Transverse colon (tissue), 4 donors: Measurements from ENCODE around the gene LMO2. TPM values are rescaled to one million over a fixed set of nuclear protein-coding genes. Genes with fewer than 3 reads are reported as not detected.
A peak's percentile ranks its signal among the peaks of the same experiment; 100 is the strongest.

Experiments used
- DNase-seq: peaks from one replicate; pipeline ENCODE4 v3.0.0-alpha.2; 2019
- H3K27ac ChIP-seq, 4 donors: fragments of 200-600 bp; sonication (generic); 2 replicates each; pipeline ENCODE4 v1.5.1; 2016 to 2018; ENCODE audit warnings: inconsistent platforms in 4 of 4
- H3K27me3 ChIP-seq: fragments of 200-600 bp; sonication (generic); 2 replicates; pipeline ENCODE4 v1.5.1; 2017; ENCODE audit warnings: inconsistent platforms
- H3K36me3 ChIP-seq, 4 donors: fragments of 200-600 bp; sonication (generic); 2 replicates each; pipeline ENCODE4 v1.5.1; 2017 to 2019; ENCODE audit warnings: inconsistent platforms in 4 of 4
- H3K4me1 ChIP-seq, 4 donors: fragments of 200-600 bp; sonication (generic); 2 replicates each; pipeline ENCODE4 v1.5.1; 2017 to 2020; ENCODE audit warnings: inconsistent platforms in 4 of 4
- H3K4me3 ChIP-seq, 4 donors: fragments of 200-600 bp; sonication (generic); 1 replicate in 1 of 4; 2 replicates in 3 of 4; pipeline versions ENCODE4 v1.5.1 to v1.6.1; 2017 to 2019; ENCODE audit warnings: inconsistent platforms in 4 of 4
- H3K9me3 ChIP-seq, 2 donors: fragments of 200-600 bp; sonication (generic); 2 replicates each; pipeline ENCODE4 v1.5.1; 2017 to 2019; ENCODE audit warnings: inconsistent platforms in 2 of 2
- CTCF ChIP-seq, 5 experiments: fragments of 200-600 bp in 3 of 5; fragments of 450-650 bp in 2 of 5; sonication (generic) in 3 of 5; IDR thresholded peaks; 1 replicate in 2 of 5; 2 replicates in 3 of 5; pipeline ENCODE4 v1.5.1; 2016 to 2017; ENCODE audit warnings: antibody characterized with exemption in 5 of 5, inconsistent platforms in 3 of 5, mild to moderate bottlenecking in 2 of 5, moderate library complexity in 1 of 5
- EP300 ChIP-seq: sonication (generic); formaldehyde crosslinking; IDR thresholded peaks from one replicate; pipeline ENCODE4 v1.6.1; 2017; ENCODE audit warnings: antibody characterized with exemption, low read depth
- POLR2A ChIP-seq: fragments of 450-650 bp; IDR thresholded peaks from one replicate; pipeline ENCODE4 v1.6.1; 2016; ENCODE audit warnings: antibody characterized with exemption, mild to moderate bottlenecking, moderate library complexity
- POLR2AphosphoS5 ChIP-seq, 3 donors: sonication (generic); formaldehyde crosslinking; IDR thresholded peaks; one replicate each; pipeline ENCODE4 v1.6.1; 2016; ENCODE audit warnings: antibody characterized with exemption in 3 of 3
- WGBS, 2 donors: methylation state at CpG; one replicate each; pipeline ENCODE4 v1.1.5; 2018; ENCODE audit warnings: low coverage in 1 of 2; 5-methylcytosine and 5-hydroxymethylcytosine counted together
- in situ Hi-C, 4 donors: fragments of 200-750 bp; cut with MboI; loops; one replicate each; pipeline versions ENCODE4 v1.15.0 to v1.15.1; 2017; ENCODE audit warnings: low sequenced_read_pairs in 3 of 4, low pct_ligation_motif_present in 1 of 4, low pct_unique_long_range_greater_than_20kb in 1 of 4
- intact Hi-C: fragments of 100-400 bp; cut with DNase I; formaldehyde crosslinking; loops from one replicate; pipeline ENCODE4 v1.15.1; 2023; ENCODE audit warnings: low total_unique reads
- total RNA-seq, 4 donors: library from RNA; depleted of rRNA; stranded (reverse); fragments of >200 nt; gene quantifications; one replicate each; pipeline ENCODE4 v1.1.0, GENCODE V29; 2016

The LMO2 gene
- total RNA-seq, 4 donors from 2014 or later, result 1.4 to 18.0 (median 4.0) TPM

DNA sequence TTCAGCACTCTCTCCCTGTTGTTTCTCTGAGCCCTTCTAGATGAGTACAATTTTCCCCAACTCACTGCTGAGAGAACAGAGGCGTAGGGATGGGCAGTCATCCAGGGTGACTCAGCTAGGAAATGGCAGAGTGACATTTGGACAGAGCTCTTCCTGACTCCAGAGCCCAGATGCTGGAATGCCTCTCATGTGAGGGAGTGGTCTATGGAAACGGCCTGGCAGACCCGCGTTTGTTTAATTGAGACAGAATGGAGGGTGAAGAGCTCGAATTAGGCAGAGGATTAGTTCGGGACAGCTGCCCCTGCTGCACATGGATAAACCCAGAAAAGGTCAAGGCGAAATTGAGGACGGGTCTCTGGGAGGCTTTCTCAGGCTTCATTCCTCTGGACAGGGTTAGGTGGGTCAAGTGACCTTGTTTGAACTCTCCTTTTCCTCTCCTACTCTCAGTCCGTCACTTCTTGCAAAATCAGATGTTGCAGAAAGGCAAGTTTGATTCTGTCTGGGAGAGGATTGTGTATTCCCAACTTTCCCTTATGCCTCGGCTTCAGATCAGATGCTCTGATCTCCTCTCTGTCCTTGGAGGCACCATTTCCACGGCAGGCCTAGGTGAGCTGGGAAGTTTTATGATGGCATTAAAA, 7.6 kb upstream of the LMO2 start:
- intact Hi-C loops (no loop called here), in situ Hi-C loops (no loop called here)
- Histone ChIP-seq H3K4me1 (peaks cover 0 to 8% (median 0%) of the 10 kb centered on the region in 4 donors), H3K36me3 (no peaks in the 10 kb centered on the region), H3K27ac (peak overlapping the region; percentile 6 to 23 (median 12)), H3K4me3 (no peak overlapping the region), H3K9me3 (no peaks in the 10 kb centered on the region), H3K27me3 (no peaks in the 10 kb centered on the region)
- peak; percentile 52 for DNase-seq
- 43 to 47% methylated on average over 8 to 11 of the region's 11 CpGs for WGBS, 2 donors
- TF ChIP-seq CTCF (IDR thresholded peaks at IDR 0.05) (no peak), POLR2A (no peak), EP300 (no peak), POLR2AphosphoS5 (IDR thresholded peaks at IDR 0.05) (peak; percentile 5 to 52 (median 26))

- H3K9me3 ChIP-seq, result no peaks in the 10 kb centered on the region
- WGBS, 2 donors, result 78 to 87% methylated on average over 3 of the region's 3 CpGs
- no peak overlapping the region for H3K27ac ChIP-seq
- peaks cover 0 to 8% (median 0%) of the 10 kb centered on the region in 4 donors for H3K4me1 ChIP-seq
- in situ Hi-C loops, result no loop called here
- H3K36me3 ChIP-seq, result no peaks in the 10 kb centered on the region
- no peak for TF ChIP-seq CTCF (IDR thresholded peaks at IDR 0.05)
- no peak for TF ChIP-seq POLR2A
- TF ChIP-seq POLR2AphosphoS5 (IDR thresholded peaks at IDR 0.05), result no peak
- TF ChIP-seq EP300, result no peak
- H3K4me3 ChIP-seq, result no peak overlapping the region
- H3K27me3 ChIP-seq, result no peaks in the 10 kb centered on the region
- intact Hi-C loops, result no loop called here
- DNase-seq, result no peak
Measured at GRCh38 chr11:33898957-33899356, 7.1 kb upstream of the LMO2 start.

DNA sequence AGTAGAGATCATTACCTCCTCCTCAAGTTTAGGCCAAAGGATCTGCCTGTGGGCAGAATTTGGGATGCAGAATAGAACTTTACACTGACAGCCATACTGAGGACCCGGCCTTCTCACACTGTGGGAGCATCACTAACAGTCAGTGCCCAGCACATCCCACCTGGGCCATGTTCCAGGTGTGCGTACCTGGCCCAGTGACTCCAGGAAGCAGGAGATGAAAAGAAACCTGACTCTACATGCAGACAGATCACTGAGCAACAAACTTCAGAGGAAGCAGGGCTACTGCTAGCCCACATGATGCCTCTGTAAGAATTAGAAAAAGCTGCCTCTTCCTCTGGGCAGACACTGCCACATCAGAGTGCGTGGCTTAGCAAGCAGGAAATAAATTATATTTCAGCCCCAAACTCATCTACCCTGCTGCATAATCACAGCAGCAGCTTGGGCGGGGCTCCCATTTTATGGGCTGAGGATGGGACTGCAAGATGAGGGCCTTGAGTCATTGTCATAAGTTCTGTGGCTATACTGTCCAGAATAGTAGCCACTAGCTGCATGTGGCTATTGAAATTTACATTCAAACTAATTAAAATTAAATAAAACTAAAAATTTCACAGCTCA, 6.0 kb upstream of the LMO2 start:
- in situ Hi-C loops, result no loop called here

More for the DNA sequence above, 6.0 kb upstream of the LMO2 start:
- TF ChIP-seq POLR2A (no peak), POLR2AphosphoS5 (IDR thresholded peaks at IDR 0.05) (no peak), CTCF (IDR thresholded peaks at IDR 0.05) (no peak), EP300 (no peak)
- H3K4me3 ChIP-seq, result no peak overlapping the region
- H3K27me3 ChIP-seq, result no peaks in the 10 kb centered on the region
- H3K4me1 ChIP-seq, result peaks cover 0 to 8% (median 0%) of the 10 kb centered on the region in 4 donors
- no peaks in the 10 kb centered on the region for H3K36me3 ChIP-seq
- intact Hi-C loops, result no loop called here
- no peak for DNase-seq
- H3K27ac ChIP-seq, result no peak overlapping the region
- no peaks in the 10 kb centered on the region for H3K9me3 ChIP-seq
- WGBS, 2 donors, result 72 to 100% methylated on average over 1 to 4 of the region's 4 CpGs
